Myocyte (in vitro differentiated cells): ENCODE data around the gene ETDC. TPM values are rescaled to one million over a fixed set of nuclear protein-coding genes. Genes with fewer than 3 reads are reported as not detected.
A peak's percentile ranks its signal among the peaks of the same experiment; 100 is the strongest.

Experiments
- DNase-seq: peaks from one replicate; pipeline ENCODE4 v3.0.0-alpha.2; 2012; ENCODE audit warnings: low read depth
- total RNA-seq: library from RNA; depleted of rRNA; stranded (reverse); fragments of >200 nt; gene quantifications from 2 replicates; pipeline ENCODE4 v1.2.3, GENCODE V29; 2014

The ETDC gene
- total RNA-seq, 1 donor from 2014 or later = not detected

GRCh38 chrX:135345107-135345589 lies 35.9 kb downstream of the ETDC start:
- DNase-seq = peak; percentile 59

GRCh38 chrX:135346975-135347374 lies 37.7 kb downstream of the ETDC start:
- DNase-seq = no peak

- DNase-seq = no peak
Observed at GRCh38 chrX:135347381-135348016, 38.2 kb downstream of the ETDC start.

GRCh38 chrX:135354288-135354687 lies 45.0 kb downstream of the ETDC start:
- DNase-seq = no peak

Other genes starting within 250 kb of the ETDC start
- gene SMIM10L2B, start 210.8 kb upstream of the ETDC start, total RNA-seq = 0.40 and 0.68 TPM in 2 replicates
- gene ETDB, start 189.0 kb upstream of the ETDC start, total RNA-seq = not detected in 2 replicates
- not detected in 2 replicates for gene CT55, start 138.1 kb upstream of the ETDC start, total RNA-seq
- gene ETDA, start 57.4 kb upstream of the ETDC start, total RNA-seq = not detected in 2 replicates
- 5.9 and 6.0 TPM in 2 replicates for gene ZNF75D, start 34.6 kb downstream of the ETDC start, total RNA-seq
- gene ZNF449, start 35.3 kb downstream of the ETDC start, total RNA-seq = 12.1 and 14.2 TPM in 2 replicates
- gene SMIM10L2A, start 112.5 kb downstream of the ETDC start, total RNA-seq = 0.08 and 0.26 TPM in 2 replicates
- gene INTS6L, start 211.2 kb downstream of the ETDC start, total RNA-seq = 5.0 and 6.8 TPM in 2 replicates